Breast epithelium (tissue), 4 donors: Measurements from ENCODE around the gene NRL. TPM values are rescaled to one million over a fixed set of nuclear protein-coding genes. Genes with fewer than 3 reads are reported as not detected.
A peak's percentile ranks its signal among the peaks of the same experiment; 100 is the strongest.
"Not testable (repeated sequence)": the region's sequence is repeated elsewhere in the genome, so short reads cannot be mapped to it uniquely, and the experiment has no call there.

Experiments
- DNase-seq, 2 donors: peaks; one replicate each; pipeline ENCODE4 v3.0.0-alpha.2; 2019; ENCODE audit warnings: low spot score in 2 of 2
- H3K27ac ChIP-seq, 2 donors: fragments of 200-600 bp; sonication (generic) in 1 of 2; one replicate each; pipeline ENCODE4 v1.5.1; 2016 to 2019; ENCODE audit warnings: mild to moderate bottlenecking in 1 of 2
- H3K27me3 ChIP-seq, 2 donors: fragments of 200-600 bp; sonication (generic) in 1 of 2; one replicate each; pipeline versions ENCODE4 v1.5.1 to v1.6.0; 2017 to 2019; ENCODE audit warnings: control low read depth in 1 of 2, mild to moderate bottlenecking in 1 of 2
- H3K36me3 ChIP-seq: fragments of 200-600 bp; one replicate; pipeline ENCODE4 v1.5.1; 2019
- H3K4me1 ChIP-seq, 2 donors: fragments of 200-600 bp; sonication (generic); one replicate each; pipeline ENCODE4 v1.5.1; 2016 to 2019; ENCODE audit warnings: control low read depth in 1 of 2
- H3K4me3 ChIP-seq, 3 donors: fragments of 200-600 bp; sonication (generic); 1 replicate in 2 of 3; 2 replicates in 1 of 3; pipeline ENCODE4 v1.5.1; 2016 to 2019; ENCODE audit warnings: mild to moderate bottlenecking in 3 of 3, moderate library complexity in 2 of 3
- H3K9me3 ChIP-seq, 2 donors: fragments of 200-600 bp; sonication (generic) in 1 of 2; one replicate each; pipeline ENCODE4 v1.5.1; 2016 to 2019; ENCODE audit warnings: control low read depth in 1 of 2
- CTCF ChIP-seq, 3 donors: fragments of 450-650 bp; IDR thresholded peaks; one replicate each; pipeline ENCODE4 v1.5.1; 2016 to 2017; ENCODE audit warnings: antibody characterized with exemption in 3 of 3, mild to moderate bottlenecking in 3 of 3, moderate library complexity in 3 of 3
- POLR2A ChIP-seq: fragments of 450-650 bp; IDR thresholded peaks from one replicate; pipeline ENCODE4 v1.6.1; 2016; ENCODE audit warnings: antibody characterized with exemption, mild to moderate bottlenecking, moderate library complexity
- POLR2AphosphoS5 ChIP-seq, 3 donors: sonication (generic); formaldehyde crosslinking; IDR thresholded peaks; one replicate each; pipeline ENCODE4 v1.6.1; 2017; ENCODE audit warnings: antibody characterized with exemption in 3 of 3
- intact Hi-C: fragments of 100-400 bp; cut with DNase I; formaldehyde crosslinking; loops from one replicate; pipeline ENCODE4 v1.15.1; 2023; ENCODE audit warnings: low total_unique reads
- total RNA-seq, 3 donors: library from RNA; depleted of rRNA; stranded (reverse); fragments of >200 nt; gene quantifications; one replicate each; pipeline ENCODE4 v1.1.0, GENCODE V29; 2016

NRL gene
- total RNA-seq, 3 donors from 2014 or later = 2.1 to 5.6 (median 2.5) TPM

GRCh38 chr14:24032727-24033418 lies 81.9 kb downstream of the NRL start:
- peaks cover 0 to 8% of the 10 kb centered on the region in 2 donors for H3K9me3 ChIP-seq
- intact Hi-C loops = loop anchor here (10.0 kb wide), 1 partner anchor 48 kb away; the partner anchor contains the start of gene DHRS4L2
- no peaks in the 10 kb centered on the region for H3K4me1 ChIP-seq
- H3K27ac ChIP-seq = no peak overlapping the region
- no peaks in the 10 kb centered on the region for H3K36me3 ChIP-seq
- no peak overlapping the region for H3K4me3 ChIP-seq
- no peaks in the 10 kb centered on the region for H3K27me3 ChIP-seq
- DNase-seq = no peak
- TF ChIP-seq CTCF (IDR thresholded peaks at IDR 0.05) = no peak
- no peak for TF ChIP-seq POLR2A
- TF ChIP-seq POLR2AphosphoS5 (IDR thresholded peaks at IDR 0.05) = peak in 2 of 3 donors; percentile 18 to 36

GRCh38 chr14:24031331-24031730 lies 83.4 kb downstream of the NRL start:
- intact Hi-C loops = loop anchor here (10.0 kb wide), 1 partner anchor 47 kb away; the partner anchor contains the start of gene DHRS4L2
- not testable (repeated sequence) for H3K27me3 ChIP-seq, H3K9me3 ChIP-seq, H3K4me1 ChIP-seq, H3K36me3 ChIP-seq, H3K4me3 ChIP-seq, H3K27ac ChIP-seq, DNase-seq

- not testable (repeated sequence) for DNase-seq, H3K4me1 ChIP-seq, H3K27me3 ChIP-seq, H3K9me3 ChIP-seq, H3K27ac ChIP-seq, H3K36me3 ChIP-seq, H3K4me3 ChIP-seq
- intact Hi-C loops = loop anchor here (10.0 kb wide), 1 partner anchor 45 kb away; the partner anchor contains the start of gene DHRS4L2
Observed at GRCh38 chr14:24029687-24030086, 85.1 kb downstream of the NRL start.

Other genes with a start within 250 kb of the NRL start
- 10 to 100 TPM; 38.4 to 48.8 (median 40.0) TPM for gene DHRS4, start 161.2 kb downstream of the NRL start, total RNA-seq
- 10 to 100 TPM; 13.4 to 22.9 (median 16.8) TPM for gene DHRS4L2, start 126.0 kb downstream of the NRL start, total RNA-seq
- gene CARMIL3, start 62.9 kb downstream of the NRL start, total RNA-seq = under 1 TPM; 0.16 to 0.98 (median 0.73) TPM
- gene CPNE6, start 43.4 kb downstream of the NRL start, total RNA-seq = not detected
- 10 to 100 TPM; 20.5 to 51.5 (median 24.3) TPM for gene PCK2, start 20.6 kb downstream of the NRL start, total RNA-seq
- gene DCAF11, start 172 bp downstream of the NRL start, total RNA-seq = 10 to 100 TPM; 78.6 to 81.6 (median 80.9) TPM
- gene FITM1, start 15.7 kb upstream of the NRL start, total RNA-seq = 1 to 10 TPM; 1.2 to 2.6 (median 1.6) TPM
- 100 to 1,000 TPM in 2 of 3 donors, 10 to 100 TPM in 1; 91.1 to 151 (median 135) TPM for gene PSME1, start 21.2 kb upstream of the NRL start, total RNA-seq
- 10 to 100 TPM; 13.4 to 19.0 (median 16.5) TPM for gene EMC9, start 26.6 kb upstream of the NRL start, total RNA-seq
- 10 to 100 TPM; 22.1 to 69.2 (median 62.1) TPM for gene PSME2, start 31.7 kb upstream of the NRL start, total RNA-seq
- gene RNF31, start 32.5 kb upstream of the NRL start, total RNA-seq = 10 to 100 TPM; 29.1 to 43.8 (median 41.0) TPM
- 10 to 100 TPM; 44.6 to 76.0 (median 54.7) TPM for gene IRF9, start 46.3 kb upstream of the NRL start, total RNA-seq
- gene REC8, start 57.1 kb upstream of the NRL start, total RNA-seq = 10 to 100 TPM in 1 of 3 donors, 1 to 10 TPM in 2; 2.9 to 10.2 (median 6.6) TPM
- 10 to 100 TPM; 17.0 to 41.6 (median 21.7) TPM for gene IPO4, start 73.9 kb upstream of the NRL start, total RNA-seq
- 10 to 100 TPM; 52.3 to 75.7 (median 71.1) TPM for gene TM9SF1, start 80.5 kb upstream of the NRL start, total RNA-seq
- gene TSSK4, start 90.7 kb upstream of the NRL start, total RNA-seq = 1 to 10 TPM in 1 of 3 donors, not detected in 2; 1.3 TPM
- 10 to 100 TPM; 66.5 to 88.8 (median 85.0) TPM for gene CHMP4A, start 98.5 kb upstream of the NRL start, total RNA-seq
- gene MDP1, start 101.1 kb upstream of the NRL start, total RNA-seq = 10 to 100 TPM; 13.1 to 20.8 (median 17.1) TPM
- gene NEDD8, start 117.4 kb upstream of the NRL start, total RNA-seq = 100 to 1,000 TPM; 118 to 165 (median 150) TPM
- gene GMPR2, start 118.0 kb upstream of the NRL start, total RNA-seq = 10 to 100 TPM; 59.3 to 74.6 (median 66.1) TPM
- 10 to 100 TPM; 53.1 to 71.9 (median 55.5) TPM for gene TINF2, start 127.7 kb upstream of the NRL start, total RNA-seq
- gene TGM1, start 148.2 kb upstream of the NRL start, total RNA-seq = 10 to 100 TPM in 1 of 3 donors, 1 to 10 TPM in 1, under 1 TPM in 1; 0.32 to 18.7 (median 1.6) TPM
- gene RABGGTA, start 156.6 kb upstream of the NRL start, total RNA-seq = 10 to 100 TPM; 24.8 to 41.6 (median 34.4) TPM
- 10 to 100 TPM; 21.9 to 45.7 (median 32.1) TPM for gene DHRS1, start 184.8 kb upstream of the NRL start, total RNA-seq
- gene NOP9, start 184.9 kb upstream of the NRL start, total RNA-seq = 10 to 100 TPM; 18.4 to 21.0 (median 19.0) TPM
- 10 to 100 TPM in 2 of 3 donors, 1 to 10 TPM in 1; 8.0 to 14.4 (median 10.4) TPM for gene CIDEB, start 193.0 kb upstream of the NRL start, total RNA-seq
- 10 to 100 TPM in 1 of 3 donors, 1 to 10 TPM in 2; 8.5 to 11.1 (median 9.4) TPM for gene LTB4R2, start 195.2 kb upstream of the NRL start, total RNA-seq
- gene LTB4R, start 196.6 kb upstream of the NRL start, total RNA-seq = 10 to 100 TPM in 2 of 3 donors, 1 to 10 TPM in 1; 5.7 to 18.4 (median 12.8) TPM
- gene ADCY4, start 220.1 kb upstream of the NRL start, total RNA-seq = 10 to 100 TPM; 13.8 to 60.6 (median 27.7) TPM
- 10 to 100 TPM; 10.7 to 13.4 (median 12.0) TPM for gene RIPK3, start 225.0 kb upstream of the NRL start, total RNA-seq